Activated CD4-positive, alpha-beta T cell treated with anti-CD3 and anti-CD28 coated beads for 1 hour (primary cell): ENCODE measurements around the gene PALB2.

Experiments used
- DNase-seq: peaks from one replicate; pipeline ENCODE4 v3.0.0-alpha.2; 2020

PALB2 gene

GRCh38 chr16:23640931-23641765 lies at the start of gene PALB2, which contains the start of gene DCTN5:
PALB2 (minus strand) TSS chr16:23641310; CDS start chr16:23641157, 153 bp downstream.
DCTN5 (plus strand) TSS chr16:23641466; CDS start chr16:23641543, 77 bp downstream.
- DNase-seq, result peak; percentile 74

GRCh38 chr16:23689442-23690187 lies 48.5 kb upstream of the PALB2 start:
- no peak for DNase-seq

- DNase-seq, result no peak
Observed at GRCh38 chr16:23687034-23687808, 46.1 kb upstream of the PALB2 start.

GRCh38 chr16:23683487-23683886 lies 42.4 kb upstream of the PALB2 start:
- DNase-seq, result no peak

GRCh38 chr16:23682181-23682580 lies 41.1 kb upstream of the PALB2 start:
- no peak for DNase-seq

GRCh38 chr16:23679986-23680336 lies 38.9 kb upstream of the PALB2 start:
- DNase-seq, result no peak

GRCh38 chr16:23679274-23679985 lies 38.3 kb upstream of the PALB2 start:
- no peak for DNase-seq

GRCh38 chr16:23678430-23679273 lies 37.5 kb upstream of the PALB2 start, which contains the start of gene PLK1:
PLK1 (plus strand) TSS chr16:23678889; CDS start chr16:23678933, 44 bp downstream.
- DNase-seq, result peak; percentile 52

- DNase-seq, result no peak
Observed at GRCh38 chr16:23676924-23677480, 35.9 kb upstream of the PALB2 start.

GRCh38 chr16:23673971-23674614 lies 33.0 kb upstream of the PALB2 start:
- DNase-seq, result no peak

GRCh38 chr16:23670137-23670776 lies 29.1 kb upstream of the PALB2 start:
- no peak for DNase-seq

GRCh38 chr16:23668873-23669272 lies 27.8 kb upstream of the PALB2 start:
- no peak for DNase-seq

- DNase-seq, result no peak
Observed at GRCh38 chr16:23668225-23668624, 27.1 kb upstream of the PALB2 start.

GRCh38 chr16:23667355-23667659 lies 26.2 kb upstream of the PALB2 start:
- no peak for DNase-seq

- no peak for DNase-seq
Observed at GRCh38 chr16:23666571-23667354, 25.7 kb upstream of the PALB2 start.

- DNase-seq, result no peak
Observed at GRCh38 chr16:23663918-23664317, 22.8 kb upstream of the PALB2 start.

- no peak for DNase-seq
Observed at GRCh38 chr16:23651943-23652468, 10.9 kb upstream of the PALB2 start.

- DNase-seq, result no peak
Observed at GRCh38 chr16:23650674-23651416, 9.7 kb upstream of the PALB2 start.
